Lower leg skin (tissue), 3 donors: ENCODE data around the gene WIPF2.

ENCODE experiments used
- CTCF ChIP-seq, 3 donors: fragments of 450-650 bp; IDR thresholded peaks; one replicate each; pipeline ENCODE4 v1.5.1; 2016; ENCODE audit warnings: antibody characterized with exemption in 3 of 3, mild to moderate bottlenecking in 3 of 3, moderate library complexity in 2 of 3
- POLR2A ChIP-seq, 2 donors: fragments of 450-650 bp; IDR thresholded peaks; one replicate each; pipeline ENCODE4 v1.6.1; 2016 to 2017; ENCODE audit warnings: antibody characterized with exemption in 2 of 2, mild to moderate bottlenecking in 1 of 2, moderate library complexity in 1 of 2

GRCh38 chr17:40311575-40311974 is 92.5 kb downstream of the WIPF2 start:
- TF ChIP-seq CTCF (IDR thresholded peaks at IDR 0.05) (no peak), POLR2A (IDR thresholded peaks at IDR 0.05) (no peak)
